Measurements from ENCODE around the gene NMNAT2.

NMNAT2 gene

DNA sequence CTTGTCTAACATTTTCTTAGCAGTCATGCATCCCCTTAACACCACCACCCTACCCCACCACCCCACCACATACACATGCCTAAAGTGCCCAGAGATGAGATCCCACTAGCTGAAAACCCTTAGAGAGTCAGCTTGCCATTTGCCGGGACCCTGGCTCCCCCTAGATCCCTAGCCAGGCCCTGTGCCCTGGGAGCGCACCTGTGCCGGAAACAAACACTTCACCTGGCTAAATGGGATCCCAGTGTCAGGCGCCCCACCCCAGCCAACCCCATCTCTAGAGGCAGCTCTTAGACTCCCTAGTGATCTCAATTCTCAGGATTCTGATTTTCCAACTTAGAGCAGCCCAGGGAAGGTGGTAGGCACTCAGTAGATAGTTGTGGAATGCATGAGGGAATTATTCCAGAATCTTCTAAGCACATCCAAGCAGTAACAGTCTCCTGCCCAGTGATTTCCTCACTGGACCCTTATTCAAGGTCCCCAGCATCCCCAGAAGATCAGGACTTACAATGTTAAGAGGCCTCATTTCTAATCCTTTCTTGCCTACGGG, 126.9 kb downstream of the NMNAT2 start:
- DNase-seq (ENCODE audit: insufficient read length, low spot score) (no peak), FAIRE-seq (no peak)
- TF ChIP-seq, protein P1, sequence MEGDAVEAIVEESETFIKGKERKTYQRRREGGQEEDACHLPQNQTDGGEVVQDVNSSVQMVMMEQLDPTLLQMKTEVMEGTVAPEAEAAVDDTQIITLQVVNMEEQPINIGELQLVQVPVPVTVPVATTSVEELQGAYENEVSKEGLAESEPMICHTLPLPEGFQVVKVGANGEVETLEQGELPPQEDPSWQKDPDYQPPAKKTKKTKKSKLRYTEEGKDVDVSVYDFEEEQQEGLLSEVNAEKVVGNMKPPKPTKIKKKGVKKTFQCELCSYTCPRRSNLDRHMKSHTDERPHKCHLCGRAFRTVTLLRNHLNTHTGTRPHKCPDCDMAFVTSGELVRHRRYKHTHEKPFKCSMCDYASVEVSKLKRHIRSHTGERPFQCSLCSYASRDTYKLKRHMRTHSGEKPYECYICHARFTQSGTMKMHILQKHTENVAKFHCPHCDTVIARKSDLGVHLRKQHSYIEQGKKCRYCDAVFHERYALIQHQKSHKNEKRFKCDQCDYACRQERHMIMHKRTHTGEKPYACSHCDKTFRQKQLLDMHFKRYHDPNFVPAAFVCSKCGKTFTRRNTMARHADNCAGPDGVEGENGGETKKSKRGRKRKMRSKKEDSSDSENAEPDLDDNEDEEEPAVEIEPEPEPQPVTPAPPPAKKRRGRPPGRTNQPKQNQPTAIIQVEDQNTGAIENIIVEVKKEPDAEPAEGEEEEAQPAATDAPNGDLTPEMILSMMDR (IDR thresholded peaks at IDR 0.05; ENCODE audit: insufficient read depth, missing control alignments): no peak

DNA sequence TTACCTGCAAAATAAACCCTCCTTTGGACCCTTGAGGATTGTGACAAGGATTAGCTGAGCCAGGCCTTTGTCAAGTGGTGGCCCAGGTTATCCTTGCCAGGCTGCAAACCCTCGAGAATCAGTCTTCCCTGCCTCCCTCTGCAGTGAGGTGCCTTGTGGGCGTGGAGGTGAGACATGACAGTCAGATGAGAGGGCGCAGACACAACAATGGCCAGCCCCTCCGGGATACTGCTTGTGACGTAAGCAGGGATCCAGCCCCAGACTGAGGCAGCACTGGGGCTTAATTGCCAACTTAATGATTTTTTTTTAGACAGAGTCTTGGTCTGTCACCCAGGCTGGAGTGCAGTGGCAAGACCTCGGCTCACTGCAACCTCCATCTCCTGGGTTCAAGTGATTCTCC, 127.6 kb downstream of the NMNAT2 start:
- FAIRE-seq (no peak), DNase-seq (ENCODE audit: insufficient read length, low spot score) (no peak)
- TF ChIP-seq, protein P1 (IDR thresholded peaks at IDR 0.05; ENCODE audit: insufficient read depth, missing control alignments): no peak

DNA sequence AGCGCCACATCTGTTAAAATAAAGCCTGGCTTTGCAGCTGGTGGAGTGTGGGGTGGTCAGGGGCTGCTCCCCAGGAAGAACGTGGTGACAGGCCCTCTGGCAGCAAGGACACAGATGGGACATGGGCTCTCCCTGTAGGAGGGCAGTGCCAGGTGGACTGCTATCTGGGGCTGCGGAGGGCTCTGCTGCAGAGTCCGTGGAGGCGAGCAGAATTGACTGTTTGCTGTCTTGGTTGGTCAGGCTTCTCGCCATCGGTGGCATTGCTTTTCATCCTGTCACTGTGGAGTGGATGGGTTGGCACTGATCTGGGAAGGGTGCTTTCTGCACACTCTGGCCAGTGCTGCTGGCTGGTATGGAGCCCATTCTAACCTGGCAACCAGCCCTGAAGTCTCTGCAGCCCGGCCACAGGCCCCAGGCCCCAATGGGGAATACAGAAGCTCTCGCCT, 129.1 kb downstream of the NMNAT2 start:
- FAIRE-seq (no peak), DNase-seq (ENCODE audit: insufficient read length, low spot score) (no peak)
- TF ChIP-seq, protein P1 (IDR thresholded peaks at IDR 0.05; ENCODE audit: insufficient read depth, missing control alignments): no peak

DNA sequence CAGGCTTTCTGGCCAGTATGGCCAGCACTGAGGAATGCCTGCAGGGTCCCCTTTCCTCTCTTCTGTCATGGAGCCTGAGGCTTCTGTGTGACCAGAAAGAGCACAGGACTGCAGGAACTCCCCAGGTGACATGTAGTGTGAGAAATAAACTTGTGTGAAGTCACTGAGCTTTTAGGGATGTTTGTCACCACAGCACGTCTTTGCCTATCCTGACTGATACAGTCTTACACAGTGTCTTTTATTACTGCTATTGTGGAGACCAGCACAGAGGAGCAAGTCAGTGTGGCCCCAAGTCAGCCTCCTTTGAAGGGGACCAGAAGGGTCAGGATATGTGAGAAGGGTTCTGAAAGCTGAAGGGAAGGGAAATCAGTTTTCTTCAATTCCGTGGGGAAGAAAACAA, 129.6 kb downstream of the NMNAT2 start:
- TF ChIP-seq, protein P1 (IDR thresholded peaks at IDR 0.05; ENCODE audit: insufficient read depth, missing control alignments): no peak
- DNase-seq (ENCODE audit: insufficient read length, low spot score): no peak
- no peak for FAIRE-seq

DNA sequence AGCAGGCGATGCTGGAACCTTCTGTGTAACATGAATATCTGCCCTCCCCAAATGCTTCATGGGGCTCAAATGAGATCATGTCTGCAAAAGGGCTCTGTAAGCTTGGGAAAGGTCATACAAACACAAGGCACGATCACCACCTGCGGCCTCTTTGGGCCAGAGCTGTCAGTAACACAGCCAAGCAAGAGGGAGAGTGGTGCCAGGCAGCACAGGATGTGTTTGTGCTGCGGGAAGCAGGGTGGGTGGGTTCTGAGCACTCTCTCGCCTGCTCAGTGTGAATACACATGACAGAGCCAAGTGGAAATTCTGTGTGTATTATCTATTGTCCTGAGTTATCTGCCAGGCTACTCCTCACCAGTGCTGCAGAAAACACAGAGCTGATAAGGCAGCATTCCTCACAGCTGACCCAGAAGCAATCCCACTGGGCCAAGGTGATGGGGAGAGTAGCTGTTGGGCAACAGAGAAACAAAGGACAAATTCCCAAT, 130.9 kb downstream of the NMNAT2 start:
- TF ChIP-seq, protein P1 (IDR thresholded peaks at IDR 0.05; ENCODE audit: insufficient read depth, missing control alignments): no peak
- DNase-seq (ENCODE audit: insufficient read length, low spot score) (no peak), FAIRE-seq (no peak)

DNA sequence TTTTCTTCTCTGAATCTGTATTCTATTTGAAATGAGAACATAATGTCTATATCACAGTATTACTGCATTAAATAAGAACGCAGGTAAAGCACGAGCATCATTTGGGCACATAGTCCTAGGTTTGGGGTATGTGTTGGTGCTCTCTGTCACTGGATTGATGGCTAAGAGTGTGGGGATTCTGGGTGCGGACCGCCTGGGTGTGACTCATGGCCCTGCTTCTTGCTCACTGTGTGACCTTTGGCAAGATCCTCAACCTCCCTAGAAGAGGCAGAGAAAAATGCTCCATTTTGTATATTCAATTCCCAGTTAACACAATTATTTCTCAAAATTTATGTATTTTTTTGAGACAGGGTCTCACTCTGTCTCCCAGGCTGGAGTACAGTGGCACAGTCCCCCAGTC, 132.4 kb downstream of the NMNAT2 start:
- TF ChIP-seq, protein P1 (IDR thresholded peaks at IDR 0.05; ENCODE audit: insufficient read depth, missing control alignments): no peak
- no peak for DNase-seq (ENCODE audit: insufficient read length, low spot score)
- FAIRE-seq: no peak

DNA sequence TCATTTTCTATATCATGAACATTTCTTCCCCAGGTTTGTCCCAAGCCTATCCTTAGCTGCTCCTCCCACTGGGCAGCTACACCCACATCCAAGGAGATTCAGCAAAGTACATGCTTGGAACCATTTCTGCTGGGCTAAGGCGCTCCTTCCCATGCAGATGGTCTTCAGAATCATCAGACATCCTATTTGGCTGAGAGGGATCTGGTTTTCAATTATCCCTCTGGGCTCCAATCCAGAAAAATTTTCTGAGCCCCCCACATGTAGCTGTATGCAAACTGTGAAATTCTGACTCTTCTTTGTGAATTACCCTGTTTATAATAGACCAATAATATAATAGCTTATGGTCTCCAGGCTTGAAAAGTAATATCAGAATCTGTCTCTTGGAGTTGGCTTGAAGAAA, 132.9 kb downstream of the NMNAT2 start:
- FAIRE-seq: no peak
- TF ChIP-seq, protein P1 (IDR thresholded peaks at IDR 0.05; ENCODE audit: insufficient read depth, missing control alignments): no peak

More for the DNA sequence above, 132.9 kb downstream of the NMNAT2 start:
- DNase-seq (ENCODE audit: insufficient read length, low spot score): no peak
